Mucosa of descending colon (tissue), 3 donors: ENCODE data around the gene DUSP8. TPM values are rescaled to one million over a fixed set of nuclear protein-coding genes. Genes with fewer than 3 reads are reported as not detected.
A peak's percentile ranks its signal among the peaks of the same experiment; 100 is the strongest.
"Not testable (repeated sequence)": the region's sequence is repeated elsewhere in the genome, so short reads cannot be mapped to it uniquely, and the experiment has no call there.

Source experiments
- ATAC-seq: fragments of 200-7000 bp; cut with Tn5 transposase; one replicate; pipeline ENCODE4 v1.9.1; 2020; ENCODE audit warnings: mild to moderate bottlenecking, moderate library complexity
- DNase-seq, 3 donors: peaks; one replicate each; pipeline ENCODE4 v3.0.0-alpha.2; 2020
- H3K36me3 ChIP-seq: fragments of 200-600 bp; one replicate; pipeline ENCODE4 v1.8.0; 2021; ENCODE audit warnings: low read depth, mild to moderate bottlenecking
- H3K4me1 ChIP-seq: fragments of 200-600 bp; one replicate; pipeline ENCODE4 v1.8.0; 2021; ENCODE audit warnings: low read depth, mild to moderate bottlenecking
- H3K4me3 ChIP-seq: fragments of 200-600 bp; one replicate; pipeline ENCODE4 v1.8.0; 2021; ENCODE audit warnings: mild to moderate bottlenecking
- H3K9me3 ChIP-seq: fragments of 200-600 bp; one replicate; pipeline ENCODE4 v1.8.0; 2021; ENCODE audit warnings: mild to moderate bottlenecking
- CTCF ChIP-seq: fragments of 200-600 bp; IDR thresholded peaks from one replicate; pipeline ENCODE4 v1.8.0; 2022; ENCODE audit warnings: antibody characterized with exemption, mild to moderate bottlenecking
- intact Hi-C, 2 donors: fragments of 100-400 bp; cut with DNase I in 1 of 2; cut with micrococcal nuclease in 1 of 2; formaldehyde crosslinking; loops; one replicate each; pipeline versions ENCODE4 v1.11.0 to v1.11.1; 2022; cut with DNase I, micrococcal nuclease
- total RNA-seq, 3 donors: library from RNA; stranded (reverse); fragmentation: NEBNext Ultra II Directional in 2 of 3; extraction: Animal tissue kit (Norgen Biotek cat#: 25700) in 2 of 3; gene quantifications; one replicate each; pipeline versions ENCODE4 v1.2.1 to v1.2.4, GENCODE V29; 2021 to 2023
- donor health status: DM: no; HTN: no; CAD: no; lungs with moderate emphysema.
- donor health status: DM: no; HTN: no; CAD: no.
- donor health status: DM: no; HTN: yes; CAD: no.

Gene DUSP8
- total RNA-seq, 3 donors from 2014 or later, result 28.2 to 31.7 (median 28.5) TPM

GRCh38 chr11:1513326-1514296, 58.5 kb downstream of the DUSP8 start:
- intact Hi-C loops, result loop anchor here in 1 of 2 donors (10.0 kb wide), 3 partner anchors 49 to 399 kb away; no protein-coding TSS in a partner anchor
- ATAC-seq (no peak), DNase-seq (no peak)
- H3K4me1 ChIP-seq, result peaks cover 10% of the 10 kb centered on the region
- H3K4me3 ChIP-seq, result no peak overlapping the region
- H3K36me3 ChIP-seq, result no peaks in the 10 kb centered on the region
- H3K9me3 ChIP-seq, result no peaks in the 10 kb centered on the region
- no peak for TF ChIP-seq CTCF

GRCh38 chr11:1512531-1513258, 59.4 kb downstream of the DUSP8 start:
- not testable (repeated sequence) for H3K4me3 ChIP-seq, H3K9me3 ChIP-seq, H3K36me3 ChIP-seq, ATAC-seq
- DNase-seq, result peak in 1 of 3 donors; percentile 21
- H3K4me1 ChIP-seq, result peaks cover 10% of the 10 kb centered on the region
- intact Hi-C loops, result loop anchor here in 1 of 2 donors (10.0 kb wide), 3 partner anchors 48 to 398 kb away; no protein-coding TSS in a partner anchor

GRCh38 chr11:1511937-1512496, 60.1 kb downstream of the DUSP8 start:
- H3K4me3 ChIP-seq, result no peak overlapping the region
- DNase-seq (peak in 1 of 3 donors; percentile 31), ATAC-seq (no peak)
- intact Hi-C loops, result loop anchor here in 1 of 2 donors (10.0 kb wide), 3 partner anchors 47 to 397 kb away; no protein-coding TSS in a partner anchor
- no peaks in the 10 kb centered on the region for H3K9me3 ChIP-seq
- H3K36me3 ChIP-seq, result no peaks in the 10 kb centered on the region
- H3K4me1 ChIP-seq, result peaks cover 10% of the 10 kb centered on the region
- TF ChIP-seq CTCF, result no peak

GRCh38 chr11:1510928-1511327, 61.1 kb downstream of the DUSP8 start:
- intact Hi-C loops, result loop anchor here in 1 of 2 donors (10.0 kb wide), 3 partner anchors 46 to 396 kb away; no protein-coding TSS in a partner anchor
- H3K4me1 ChIP-seq, result peaks cover 7% of the 10 kb centered on the region
- no peaks in the 10 kb centered on the region for H3K36me3 ChIP-seq
- ATAC-seq (no peak), DNase-seq (peak in 1 of 3 donors; percentile 16)
- no peak overlapping the region for H3K4me3 ChIP-seq
- TF ChIP-seq CTCF, result no peak
- H3K9me3 ChIP-seq, result no peaks in the 10 kb centered on the region

GRCh38 chr11:1510351-1510750, 61.7 kb downstream of the DUSP8 start:
- H3K4me3 ChIP-seq, ATAC-seq, H3K9me3 ChIP-seq, H3K4me1 ChIP-seq, H3K36me3 ChIP-seq: not testable (repeated sequence)
- peak in 1 of 3 donors; percentile 6 for DNase-seq
- intact Hi-C loops, result loop anchor here in 1 of 2 donors (10.0 kb wide), 3 partner anchors 46 to 396 kb away; no protein-coding TSS in a partner anchor

GRCh38 chr11:1509626-1510255, 62.3 kb downstream of the DUSP8 start:
- DNase-seq (peak in 1 of 3 donors; percentile 12), ATAC-seq (no peak)
- no peak for TF ChIP-seq CTCF
- intact Hi-C loops, result loop anchor here in 1 of 2 donors (10.0 kb wide), 3 partner anchors 45 to 395 kb away; no protein-coding TSS in a partner anchor
- Histone ChIP-seq H3K4me1 (no peaks in the 10 kb centered on the region), H3K9me3 (no peaks in the 10 kb centered on the region), H3K4me3 (no peak overlapping the region), H3K36me3 (no peaks in the 10 kb centered on the region)
